HEK293T (cell line): Measurements from ENCODE around the gene C1GALT1.

Experiments
- CTCF ChIA-PET: fragments of 350-600 bp; formaldehyde crosslinking; extraction: SDS; loops from one replicate; lab custom pipeline; 2021; ENCODE audit warnings: antibody characterized with exemption, inconsistent platforms; lab: Yijun Ruan, JAX
- POLR2A ChIA-PET: fragments of 350-600 bp; formaldehyde crosslinking; extraction: SDS; loops from one replicate; lab custom pipeline; 2020; ENCODE audit warnings: antibody characterized with exemption, inconsistent platforms; lab: Yijun Ruan, JAX
- DNase-seq: peaks from one replicate; pipeline ENCODE4 v3.0.0; 2012; ENCODE audit warnings: mixed read lengths; ENCODE audit errors: extremely low spot score
- ARNT ChIP-seq: fragments of 450-650 bp; IDR thresholded peaks from 2 replicates; pipeline ENCODE4 v1.6.1; 2017; ENCODE audit warnings: mild to moderate bottlenecking
- BHLHE40 ChIP-seq: fragments of 450-650 bp; IDR thresholded peaks from 2 replicates; pipeline ENCODE4 v1.6.1; 2016; ENCODE audit warnings: mild to moderate bottlenecking, moderate library complexity, borderline replicate concordance
- CTBP1 ChIP-seq: fragments of 450-650 bp; IDR thresholded peaks from 2 replicates; pipeline ENCODE4 v1.6.1; 2016; ENCODE audit warnings: borderline replicate concordance
- ELF4 ChIP-seq: fragments of 450-650 bp; IDR thresholded peaks from 2 replicates; pipeline ENCODE4 v1.6.1; 2017; ENCODE audit warnings: antibody characterized with exemption
- FOXA1 ChIP-seq: fragments of 450-650 bp; IDR thresholded peaks from 2 replicates; pipeline ENCODE4 v1.6.1; 2016; ENCODE audit warnings: mild to moderate bottlenecking
- FOXK2 ChIP-seq: fragments of 450-650 bp; IDR thresholded peaks from 2 replicates; pipeline ENCODE4 v1.6.1; 2016; ENCODE audit warnings: mild to moderate bottlenecking
- FOXM1 ChIP-seq: fragments of 450-650 bp; IDR thresholded peaks from 2 replicates; pipeline ENCODE4 v1.6.1; 2017; ENCODE audit warnings: mild to moderate bottlenecking, borderline replicate concordance
- HDGF ChIP-seq: fragments of 450-650 bp; IDR thresholded peaks from 2 replicates; pipeline ENCODE4 v1.6.1; 2017; ENCODE audit warnings: antibody characterized with exemption, borderline replicate concordance
- L3MBTL2 ChIP-seq: fragments of 450-650 bp; conservative IDR thresholded peaks from 2 replicates; pipeline ENCODE4 v1.6.1; 2016; ENCODE audit warnings: mild to moderate bottlenecking
- LEF1 ChIP-seq: fragments of 450-650 bp; IDR thresholded peaks from 2 replicates; pipeline ENCODE4 v1.6.1; 2017; ENCODE audit warnings: mild to moderate bottlenecking, borderline replicate concordance
- NFRKB ChIP-seq: fragments of 450-650 bp; IDR thresholded peaks from 2 replicates; pipeline ENCODE4 v1.6.1; 2016; ENCODE audit warnings: mild to moderate bottlenecking, moderate library complexity
- PKNOX1 ChIP-seq: fragments of 450-650 bp; IDR thresholded peaks from 2 replicates; pipeline ENCODE4 v1.6.1; 2016
- SP1 ChIP-seq: fragments of 450-650 bp; IDR thresholded peaks from 2 replicates; pipeline ENCODE4 v1.6.1; 2017
- SUZ12 ChIP-seq: fragments of 450-650 bp; IDR thresholded peaks from 2 replicates; pipeline ENCODE4 v1.6.1; 2016; ENCODE audit warnings: mild to moderate bottlenecking
- TARDBP ChIP-seq: fragments of 450-650 bp; IDR thresholded peaks from 2 replicates; pipeline ENCODE4 v1.6.1; 2016
- ZNF384 ChIP-seq: fragments of 450-650 bp; IDR thresholded peaks from 2 replicates; pipeline ENCODE4 v1.6.1; 2016

C1GALT1 gene

GRCh38 chr7:7173956-7174632 is 8.2 kb upstream of the C1GALT1 start:
- POLR2A ChIA-PET, result no interaction called here
- CTCF ChIA-PET, result no interaction called here
- DNase-seq, result no peak

GRCh38 chr7:7175075-7175695 is 7.2 kb upstream of the C1GALT1 start:
- ChIA-PET CTCF (interaction anchor here (0.7 kb wide), 1 partner anchor 478 kb away, joined by 3 read pairs; no protein-coding TSS in a partner anchor), POLR2A (no interaction called here)
- TF ChIP-seq L3MBTL2, result no peak
- TF ChIP-seq BHLHE40, result no peak
- TF ChIP-seq TARDBP, result no peak
- TF ChIP-seq SP1, result no peak
- no peak for TF ChIP-seq FOXK2
- no peak for TF ChIP-seq PKNOX1
- TF ChIP-seq SUZ12, result no peak
- no peak for TF ChIP-seq HDGF
- no peak for TF ChIP-seq CTBP1
- no peak for TF ChIP-seq LEF1
- TF ChIP-seq ARNT, result no peak
- TF ChIP-seq FOXA1, result no peak
- no peak for TF ChIP-seq ELF4
- no peak for TF ChIP-seq NFRKB
- no peak for TF ChIP-seq FOXM1
- no peak for TF ChIP-seq ZNF384
- DNase-seq, result no peak

More at GRCh38 chr7:7173956-7174632, 8.2 kb upstream of the C1GALT1 start:
- TF ChIP-seq FOXA1, result no peak
- no peak for TF ChIP-seq HDGF
- TF ChIP-seq SP1, result no peak
- TF ChIP-seq PKNOX1, result no peak
- no peak for TF ChIP-seq BHLHE40
- TF ChIP-seq SUZ12, result no peak
- TF ChIP-seq NFRKB, result no peak
- TF ChIP-seq ZNF384, result no peak
- no peak for TF ChIP-seq TARDBP
- TF ChIP-seq FOXM1, result no peak
- TF ChIP-seq ELF4, result no peak

GRCh38 chr7:7176406-7177043 is 5.8 kb upstream of the C1GALT1 start:
- TF ChIP-seq L3MBTL2, result 0 out of 2 replicates have a peak, but pooled peaks have one; percentile 19
- TF ChIP-seq SP1, result no peak
- CTCF ChIA-PET, result interaction anchor here (1.2 kb wide), 1 partner anchor 73 kb away, joined by 4 read pairs; no protein-coding TSS in a partner anchor

GRCh38 chr7:7177044-7177517 is 5.3 kb upstream of the C1GALT1 start:
- TF ChIP-seq FOXM1 (no peak), PKNOX1 (no peak), ZNF384 (no peak), LEF1 (no peak), NFRKB (no peak), HDGF (no peak), BHLHE40 (no peak), SUZ12 (no peak), FOXK2 (no peak), TARDBP (no peak), ELF4 (no peak), FOXA1 (no peak), L3MBTL2 (no peak), ARNT (no peak), CTBP1 (no peak), SP1 (no peak)
- POLR2A ChIA-PET, result no interaction called here
- DNase-seq, result no peak
- CTCF ChIA-PET, result interaction anchor here (1.2 kb wide), 1 partner anchor 74 kb away, joined by 4 read pairs; no protein-coding TSS in a partner anchor

More at GRCh38 chr7:7176406-7177043, 5.8 kb upstream of the C1GALT1 start:
- POLR2A ChIA-PET, result no interaction called here
- DNase-seq, result no peak

GRCh38 chr7:7178081-7178480 is 4.3 kb upstream of the C1GALT1 start:
- POLR2A ChIA-PET, result no interaction called here
- CTCF ChIA-PET, result no interaction called here

More at GRCh38 chr7:7178081-7178480, 4.3 kb upstream of the C1GALT1 start:
- no peak for TF ChIP-seq SUZ12
- TF ChIP-seq FOXA1, result no peak
- TF ChIP-seq ZNF384, result no peak
- TF ChIP-seq HDGF, result no peak
- no peak for TF ChIP-seq PKNOX1
- TF ChIP-seq L3MBTL2, result no peak
- no peak for TF ChIP-seq BHLHE40
- no peak for TF ChIP-seq SP1
- no peak for TF ChIP-seq ELF4
- TF ChIP-seq CTBP1, result no peak
- no peak for TF ChIP-seq LEF1
- no peak for TF ChIP-seq TARDBP
- no peak for TF ChIP-seq FOXM1
- TF ChIP-seq ARNT, result no peak
- no peak for TF ChIP-seq NFRKB
- no peak for TF ChIP-seq FOXK2
- no peak for DNase-seq
